ENCODE results near the gene SENP6.

- no peak for TF ChIP-seq L3MBTL2 (conservative IDR thresholded peaks at IDR 0.05)
- no peak for TF ChIP-seq FOXK2 (IDR thresholded peaks at IDR 0.05)
- no peak for TF ChIP-seq TARDBP (IDR thresholded peaks at IDR 0.05)
- TF ChIP-seq ARNT (IDR thresholded peaks at IDR 0.05): no peak
- TF ChIP-seq ZNF384 (IDR thresholded peaks at IDR 0.05): no peak
- no peak for TF ChIP-seq CTBP1 (IDR thresholded peaks at IDR 0.05; ENCODE audit: borderline replicate concordance)
- TF ChIP-seq, protein P1, sequence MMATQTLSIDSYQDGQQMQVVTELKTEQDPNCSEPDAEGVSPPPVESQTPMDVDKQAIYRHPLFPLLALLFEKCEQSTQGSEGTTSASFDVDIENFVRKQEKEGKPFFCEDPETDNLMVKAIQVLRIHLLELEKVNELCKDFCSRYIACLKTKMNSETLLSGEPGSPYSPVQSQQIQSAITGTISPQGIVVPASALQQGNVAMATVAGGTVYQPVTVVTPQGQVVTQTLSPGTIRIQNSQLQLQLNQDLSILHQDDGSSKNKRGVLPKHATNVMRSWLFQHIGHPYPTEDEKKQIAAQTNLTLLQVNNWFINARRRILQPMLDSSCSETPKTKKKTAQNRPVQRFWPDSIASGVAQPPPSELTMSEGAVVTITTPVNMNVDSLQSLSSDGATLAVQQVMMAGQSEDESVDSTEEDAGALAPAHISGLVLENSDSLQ (IDR thresholded peaks at IDR 0.05): no peak
- TF ChIP-seq FOXM1 (IDR thresholded peaks at IDR 0.05; ENCODE audit: borderline replicate concordance): no peak
- no peak for TF ChIP-seq BHLHE40 (IDR thresholded peaks at IDR 0.05; ENCODE audit: borderline replicate concordance)
Measured at GRCh38 chr6:75568965-75569364, 32.7 kb upstream of the SENP6 start.

Measured in HEK293T (cell line).